ENCODE results near the gene ARHGAP21.
"Not testable (repeated sequence)": the region's sequence is repeated elsewhere in the genome, so short reads cannot be mapped to it uniquely, and the experiment has no call there.

Gene ARHGAP21

DNA sequence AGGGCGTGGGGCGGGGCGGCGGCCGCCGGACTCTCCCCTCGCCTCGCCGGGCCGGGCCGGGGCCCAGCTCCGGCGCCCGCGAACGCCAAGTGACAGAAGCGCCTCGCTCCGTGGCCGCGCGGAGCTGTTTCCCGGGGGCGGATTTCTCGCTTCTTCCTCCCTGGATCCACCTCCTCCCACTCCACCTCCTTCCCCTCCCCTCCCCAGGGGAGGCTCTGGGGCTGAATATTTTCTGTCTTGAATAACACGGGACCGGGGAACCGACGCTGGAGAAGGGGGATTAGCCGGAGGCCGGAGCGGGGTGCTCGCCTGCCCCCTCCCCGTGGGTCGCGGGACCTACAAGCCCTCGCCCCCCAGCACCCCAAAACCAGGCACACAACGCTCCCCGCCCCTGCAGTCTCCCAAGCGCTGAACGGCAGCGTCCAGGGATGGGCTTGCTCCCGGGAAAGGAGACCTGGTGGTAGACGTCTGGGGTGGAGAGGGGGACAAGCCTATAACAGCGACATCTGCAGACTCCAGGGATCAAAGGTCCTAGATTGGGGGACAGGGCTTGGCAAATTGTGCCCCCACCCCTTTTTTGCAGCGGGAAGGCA, at the start of gene ARHGAP21:
Gene ARHGAP21 (minus strand): TSS at position 100 of the 593 bp plus-strand sequence. CDS start 1,988 bp downstream, outside the sequence.
- peak within 1 kb of the TSS; percentile 68 for H3K9ac ChIP-seq (ENCODE audit: low read depth, low read length)
- H3K4me1 ChIP-seq (ENCODE audit: control insufficient read depth, insufficient read depth, low read length), result peaks cover 35% of the 10 kb centered on the region
- H3K4me3 ChIP-seq (ENCODE audit: low read depth, low read length), result peak within 1 kb of the TSS; percentile 75
- no peaks in the 10 kb centered on the region for H3K9me3 ChIP-seq (ENCODE audit: control insufficient read depth, insufficient read depth, low read length)
- peak within 1 kb of the TSS; percentile 85 for H3K27ac ChIP-seq (ENCODE audit: low read depth, low read length)
- no peaks in the 10 kb centered on the region for H3K36me3 ChIP-seq (ENCODE audit: control insufficient read depth, insufficient read depth, low read length)
- peaks cover 28% of the 10 kb centered on the region for H3K27me3 ChIP-seq (ENCODE audit: control insufficient read depth, insufficient read depth, low read length)

DNA sequence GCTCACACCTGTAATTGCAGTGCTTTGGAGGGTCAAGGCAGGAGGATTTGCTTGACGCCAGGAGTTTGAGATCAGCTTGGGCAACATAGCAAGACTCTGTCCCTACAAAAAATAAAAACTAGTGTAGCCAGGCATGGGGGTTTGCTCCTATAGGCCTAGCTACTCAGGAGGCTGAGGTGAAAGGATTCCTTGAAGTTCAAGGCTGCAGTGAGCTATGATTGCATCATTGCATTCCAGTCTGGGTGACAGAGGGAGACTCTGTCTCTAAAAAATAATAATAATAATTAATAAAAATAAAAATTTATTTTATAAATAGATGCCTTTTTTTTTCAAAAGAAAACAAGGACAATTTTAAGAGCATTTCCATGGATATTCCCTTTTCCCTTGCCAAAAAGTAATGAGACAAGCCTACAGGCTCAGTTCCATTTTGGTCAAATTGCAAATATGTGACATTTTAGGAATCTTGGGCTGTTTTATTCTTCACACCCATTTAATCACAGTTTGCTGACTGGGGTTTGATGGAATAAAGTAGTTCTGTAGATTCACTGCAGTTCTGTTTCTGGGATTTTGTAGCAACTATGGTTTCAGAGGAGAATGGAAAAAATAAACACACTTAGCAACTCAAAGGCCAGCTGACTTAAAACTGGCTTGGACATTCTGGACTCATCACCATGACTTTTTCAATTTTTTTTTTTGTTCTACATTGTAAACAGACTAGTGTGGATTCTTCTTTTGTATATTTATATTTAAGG, 48.4 kb upstream of the ARHGAP21 start:
- Histone ChIP-seq H3K4me3 (ENCODE audit: low read depth, low read length) (no peak overlapping the region), H3K36me3 (ENCODE audit: control insufficient read depth, insufficient read depth, low read length) (no peaks in the 10 kb centered on the region), H3K9me3 (ENCODE audit: control insufficient read depth, insufficient read depth, low read length) (no peaks in the 10 kb centered on the region), H3K27ac (ENCODE audit: low read depth, low read length) (no peak overlapping the region), H3K27me3 (ENCODE audit: control insufficient read depth, insufficient read depth, low read length) (no peaks in the 10 kb centered on the region), H3K9ac (ENCODE audit: low read depth, low read length) (no peak overlapping the region), H3K4me1 (ENCODE audit: control insufficient read depth, insufficient read depth, low read length) (no peaks in the 10 kb centered on the region)

DNA sequence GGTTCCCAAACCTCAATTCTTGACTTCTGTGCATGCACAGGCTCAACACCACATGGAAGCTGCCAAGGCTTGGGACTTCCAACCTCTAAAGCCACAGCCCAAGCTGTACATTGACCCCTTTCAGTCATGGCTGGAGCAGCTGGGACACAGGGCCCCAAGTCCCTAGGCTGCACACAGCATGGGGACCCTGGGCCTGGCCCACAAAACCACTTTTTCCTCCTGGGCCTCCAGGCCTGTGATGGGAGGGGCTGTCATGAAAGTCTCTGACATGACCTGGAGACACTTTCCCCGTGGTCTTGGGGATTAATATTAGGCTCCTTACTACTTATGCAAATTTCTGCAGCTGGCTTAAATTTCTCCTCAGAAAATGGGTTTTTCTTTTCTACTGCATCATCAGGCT, 41.3 kb upstream of the ARHGAP21 start:
- not testable (repeated sequence) for H3K9me3 ChIP-seq (ENCODE audit: control insufficient read depth, insufficient read depth, low read length); H3K9ac ChIP-seq (ENCODE audit: low read depth, low read length); H3K4me3 ChIP-seq (ENCODE audit: low read depth, low read length); H3K27me3 ChIP-seq (ENCODE audit: control insufficient read depth, insufficient read depth, low read length); H3K27ac ChIP-seq (ENCODE audit: low read depth, low read length); H3K36me3 ChIP-seq (ENCODE audit: control insufficient read depth, insufficient read depth, low read length)
- H3K4me1 ChIP-seq (ENCODE audit: control insufficient read depth, insufficient read depth, low read length), result peaks cover 14% of the 10 kb centered on the region

DNA sequence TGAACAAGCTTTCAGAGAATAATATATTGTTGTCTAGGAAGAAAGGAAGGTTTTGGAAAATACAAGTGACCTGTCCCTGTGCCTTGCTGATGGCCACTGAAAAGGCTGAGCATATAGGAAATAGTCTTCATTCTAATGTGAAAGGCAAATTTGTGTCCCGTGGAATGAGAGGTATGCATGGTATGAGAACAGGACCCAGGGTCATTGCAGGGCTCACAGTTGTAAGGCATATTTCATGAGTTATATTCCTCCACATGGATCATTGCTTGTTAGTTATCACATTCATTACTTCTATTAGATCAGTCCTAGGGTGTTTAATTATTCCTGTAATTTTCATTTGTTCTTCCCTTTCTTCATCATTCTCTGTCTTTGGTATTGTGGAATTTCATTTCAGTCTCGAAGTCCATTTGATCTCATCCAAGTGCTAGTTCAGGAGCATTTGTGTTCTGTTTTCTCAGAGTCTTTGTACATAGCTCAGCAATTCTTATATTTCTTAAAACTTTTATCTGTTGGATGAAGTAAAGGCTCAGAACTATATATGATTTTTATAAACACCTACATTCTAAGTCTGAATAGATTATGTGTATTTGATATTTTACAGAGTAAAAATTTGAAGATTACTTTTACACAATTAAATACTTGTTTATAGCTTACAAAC, 39.4 kb upstream of the ARHGAP21 start:
- Histone ChIP-seq H3K27me3 (ENCODE audit: control insufficient read depth, insufficient read depth, low read length) (no peaks in the 10 kb centered on the region), H3K4me1 (ENCODE audit: control insufficient read depth, insufficient read depth, low read length) (peaks cover 14% of the 10 kb centered on the region), H3K9ac (ENCODE audit: low read depth, low read length) (no peak overlapping the region), H3K4me3 (ENCODE audit: low read depth, low read length) (no peak overlapping the region), H3K36me3 (ENCODE audit: control insufficient read depth, insufficient read depth, low read length) (no peaks in the 10 kb centered on the region), H3K9me3 (ENCODE audit: control insufficient read depth, insufficient read depth, low read length) (peaks cover 9% of the 10 kb centered on the region; the same call in 1 of the 2 replicates), H3K27ac (ENCODE audit: low read depth, low read length) (no peak overlapping the region)

DNA sequence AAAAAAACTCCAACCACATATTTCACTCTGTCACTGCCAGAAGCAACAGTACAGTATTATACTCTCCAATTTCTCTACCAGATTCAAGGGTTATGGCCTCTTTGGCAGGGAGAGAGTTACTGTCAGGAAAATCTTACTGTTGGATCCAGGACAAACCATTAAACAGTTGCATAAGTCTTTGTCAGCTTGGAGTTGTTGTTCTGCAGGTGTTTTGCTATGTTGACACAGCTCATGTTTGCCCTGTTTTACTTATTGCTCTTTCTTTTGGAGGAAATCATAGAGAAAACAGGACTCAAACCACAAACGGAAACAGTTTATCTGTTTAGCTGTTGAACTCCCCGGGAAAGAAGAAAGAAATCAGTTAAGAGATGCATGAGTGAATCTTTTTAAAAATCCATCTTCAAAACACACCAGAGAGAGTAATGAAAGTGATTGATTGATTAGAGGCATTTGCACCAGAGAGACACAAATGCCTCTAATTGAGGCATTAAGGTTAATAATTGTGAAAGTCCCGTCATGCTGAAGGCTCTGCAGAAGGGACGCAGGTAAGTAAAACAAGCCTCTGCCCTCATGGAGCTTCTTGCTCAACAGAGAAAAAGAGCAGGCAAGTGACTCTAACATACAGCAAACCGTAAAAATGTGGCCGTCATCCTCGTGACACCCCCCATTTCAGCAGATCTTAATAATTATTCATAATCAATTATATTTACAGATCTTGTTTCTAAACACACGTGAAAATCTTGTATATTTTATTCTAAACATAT, 38.7 kb upstream of the ARHGAP21 start:
- Histone ChIP-seq H3K36me3 (ENCODE audit: control insufficient read depth, insufficient read depth, low read length) (no peaks in the 10 kb centered on the region), H3K4me1 (ENCODE audit: control insufficient read depth, insufficient read depth, low read length) (peaks cover 14% of the 10 kb centered on the region), H3K27me3 (ENCODE audit: control insufficient read depth, insufficient read depth, low read length) (no peaks in the 10 kb centered on the region), H3K9ac (ENCODE audit: low read depth, low read length) (no peak overlapping the region), H3K27ac (ENCODE audit: low read depth, low read length) (no peak overlapping the region), H3K9me3 (ENCODE audit: control insufficient read depth, insufficient read depth, low read length) (peaks cover 9% of the 10 kb centered on the region; the same call in 1 of the 2 replicates), H3K4me3 (ENCODE audit: low read depth, low read length) (no peak overlapping the region)

DNA sequence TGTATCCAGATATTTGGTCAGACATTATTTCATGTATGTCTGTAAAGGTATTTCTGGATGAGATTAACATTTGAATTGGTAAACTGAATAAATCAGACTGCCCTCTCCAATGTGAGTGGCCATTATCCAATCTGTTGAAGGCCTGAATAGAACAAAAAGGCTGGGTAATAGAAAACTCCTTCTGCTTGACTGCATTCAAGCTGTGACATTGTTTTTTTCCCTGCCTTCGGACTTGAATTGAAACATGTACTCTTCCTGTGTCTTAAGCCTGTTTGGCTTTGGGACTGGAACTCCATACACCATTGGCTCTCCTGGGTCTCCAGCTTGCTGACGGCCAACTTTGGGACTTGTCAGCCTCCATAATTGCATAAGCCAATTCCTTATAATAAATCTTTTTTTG, 36.0 kb upstream of the ARHGAP21 start:
- H3K27ac ChIP-seq (ENCODE audit: low read depth, low read length), result no peak overlapping the region
- no peaks in the 10 kb centered on the region for H3K36me3 ChIP-seq (ENCODE audit: control insufficient read depth, insufficient read depth, low read length)
- no peaks in the 10 kb centered on the region for H3K27me3 ChIP-seq (ENCODE audit: control insufficient read depth, insufficient read depth, low read length)
- H3K9me3 ChIP-seq (ENCODE audit: control insufficient read depth, insufficient read depth, low read length), result 0 out of 2 replicates have a peak, but pooled peaks cover 3% of the 10 kb centered on the region
- H3K4me1 ChIP-seq (ENCODE audit: control insufficient read depth, insufficient read depth, low read length), result peaks cover 14% of the 10 kb centered on the region
- H3K4me3 ChIP-seq (ENCODE audit: low read depth, low read length), result no peak overlapping the region
- H3K9ac ChIP-seq (ENCODE audit: low read depth, low read length), result no peak overlapping the region

DNA sequence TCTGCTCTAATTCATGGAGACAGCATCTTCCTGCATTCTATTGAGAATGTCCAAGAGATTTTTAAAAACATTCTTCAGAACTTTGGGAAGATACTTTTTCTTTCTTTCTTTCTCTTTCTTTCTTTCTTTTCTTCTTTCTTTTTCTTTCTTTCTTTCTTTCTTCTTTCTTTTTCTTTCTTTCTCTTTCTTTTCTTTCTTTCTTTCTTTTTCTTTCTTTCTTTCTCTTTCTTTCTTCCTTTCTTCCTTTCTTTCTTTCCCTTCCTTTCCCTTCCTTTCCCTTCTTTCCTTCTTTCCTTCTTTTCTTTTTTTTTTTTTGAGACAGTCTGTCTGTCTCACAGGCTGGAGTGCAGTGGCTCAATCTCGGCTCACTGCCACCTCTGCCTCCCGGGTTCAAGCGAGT, 34.6 kb upstream of the ARHGAP21 start:
- not testable (repeated sequence) for H3K36me3 ChIP-seq (ENCODE audit: control insufficient read depth, insufficient read depth, low read length); H3K9ac ChIP-seq (ENCODE audit: low read depth, low read length); H3K27me3 ChIP-seq (ENCODE audit: control insufficient read depth, insufficient read depth, low read length); H3K9me3 ChIP-seq (ENCODE audit: control insufficient read depth, insufficient read depth, low read length); H3K27ac ChIP-seq (ENCODE audit: low read depth, low read length); H3K4me3 ChIP-seq (ENCODE audit: low read depth, low read length)
- peaks cover 14% of the 10 kb centered on the region for H3K4me1 ChIP-seq (ENCODE audit: control insufficient read depth, insufficient read depth, low read length)

DNA sequence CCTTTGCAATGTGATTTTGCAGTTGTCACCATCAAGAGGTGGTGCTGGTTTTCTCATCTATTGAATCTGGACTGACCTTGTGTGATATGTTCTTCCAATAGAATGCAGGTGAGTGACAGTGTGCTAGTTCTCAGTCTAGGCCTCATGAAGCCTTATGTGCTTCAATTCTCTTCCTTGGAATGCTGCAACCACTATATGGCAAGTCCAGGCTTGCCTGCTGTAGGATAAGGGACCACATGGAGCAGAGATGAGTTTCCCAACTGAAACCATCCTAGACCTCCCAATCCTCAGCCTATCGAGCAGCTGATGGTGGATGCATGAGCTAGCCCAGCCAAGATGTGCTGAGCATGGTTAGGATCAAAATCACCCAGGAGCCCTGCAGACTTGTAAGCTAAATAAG, 32.6 kb upstream of the ARHGAP21 start:
- H3K4me3 ChIP-seq (ENCODE audit: low read depth, low read length), result no peak overlapping the region
- no peaks in the 10 kb centered on the region for H3K4me1 ChIP-seq (ENCODE audit: control insufficient read depth, insufficient read depth, low read length)
- H3K27ac ChIP-seq (ENCODE audit: low read depth, low read length), result no peak overlapping the region
- no peaks in the 10 kb centered on the region for H3K27me3 ChIP-seq (ENCODE audit: control insufficient read depth, insufficient read depth, low read length)
- H3K9ac ChIP-seq (ENCODE audit: low read depth, low read length), result no peak overlapping the region
- H3K36me3 ChIP-seq (ENCODE audit: control insufficient read depth, insufficient read depth, low read length), result no peaks in the 10 kb centered on the region
- H3K9me3 ChIP-seq (ENCODE audit: control insufficient read depth, insufficient read depth, low read length), result no peaks in the 10 kb centered on the region

DNA sequence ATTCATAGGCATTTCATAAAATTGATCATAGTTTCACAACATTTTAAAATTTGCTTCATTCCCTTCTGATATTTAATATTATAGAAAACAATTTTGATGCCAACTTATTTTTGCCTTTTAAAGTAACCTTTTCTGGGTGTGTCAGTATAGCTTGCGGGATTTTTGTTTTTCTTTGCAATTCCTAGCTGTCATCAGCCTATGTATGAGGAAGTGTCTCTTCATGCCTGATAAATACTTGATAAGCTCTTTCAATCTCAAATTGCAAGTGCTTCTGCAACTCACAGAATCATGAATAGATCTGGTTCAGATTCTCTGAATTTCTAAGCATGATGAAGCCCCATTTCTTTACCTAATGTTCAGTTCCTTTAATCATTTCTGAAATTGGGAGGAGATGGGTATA, 28.0 kb upstream of the ARHGAP21 start:
- no peaks in the 10 kb centered on the region for H3K4me1 ChIP-seq (ENCODE audit: control insufficient read depth, insufficient read depth, low read length)
- no peak overlapping the region for H3K9ac ChIP-seq (ENCODE audit: low read depth, low read length)
- no peaks in the 10 kb centered on the region for H3K9me3 ChIP-seq (ENCODE audit: control insufficient read depth, insufficient read depth, low read length)
- no peaks in the 10 kb centered on the region for H3K36me3 ChIP-seq (ENCODE audit: control insufficient read depth, insufficient read depth, low read length)
- H3K4me3 ChIP-seq (ENCODE audit: low read depth, low read length), result no peak overlapping the region
- H3K27me3 ChIP-seq (ENCODE audit: control insufficient read depth, insufficient read depth, low read length), result no peaks in the 10 kb centered on the region
- H3K27ac ChIP-seq (ENCODE audit: low read depth, low read length), result no peak overlapping the region

DNA sequence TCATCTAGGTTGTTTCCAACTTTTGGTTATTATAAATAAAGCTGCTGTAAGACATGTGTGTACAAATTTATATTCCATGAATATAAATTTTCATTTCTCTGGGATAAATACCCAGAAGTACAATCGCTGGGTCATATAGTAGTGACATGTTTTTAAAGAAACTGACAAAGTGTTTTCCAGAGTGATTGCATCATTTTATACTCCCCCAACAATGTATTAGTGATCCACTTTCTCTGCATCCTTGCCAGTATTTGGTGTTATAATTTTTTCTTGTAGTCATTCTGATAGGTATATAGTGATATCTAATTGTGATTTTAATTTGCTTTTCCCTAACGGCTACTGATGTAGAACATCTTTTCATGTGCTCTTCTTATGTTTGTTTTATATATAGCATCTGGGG, 27.0 kb upstream of the ARHGAP21 start:
- no peaks in the 10 kb centered on the region for H3K9me3 ChIP-seq (ENCODE audit: control insufficient read depth, insufficient read depth, low read length)
- no peaks in the 10 kb centered on the region for H3K36me3 ChIP-seq (ENCODE audit: control insufficient read depth, insufficient read depth, low read length)

More for the DNA sequence above, 27.0 kb upstream of the ARHGAP21 start:
- Histone ChIP-seq H3K27ac (ENCODE audit: low read depth, low read length) (no peak overlapping the region), H3K27me3 (ENCODE audit: control insufficient read depth, insufficient read depth, low read length) (no peaks in the 10 kb centered on the region), H3K9ac (ENCODE audit: low read depth, low read length) (no peak overlapping the region), H3K4me3 (ENCODE audit: low read depth, low read length) (no peak overlapping the region), H3K4me1 (ENCODE audit: control insufficient read depth, insufficient read depth, low read length) (no peaks in the 10 kb centered on the region)

Data from HUES48 (cell line).